Stimulated activated naive CD8-positive, alpha-beta T cell treated with anti-CD3 and anti-CD28 coated beads, Interleukin-15, amount 100 ng/mL, for 72 hours (primary cell): ENCODE data around the gene DCAF4.
A peak's percentile ranks its signal among the peaks of the same experiment; 100 is the strongest.

Experiments
- ATAC-seq: fragments of 150-1000 bp; cut with Tn5 transposase; 2 replicates; pipeline ENCODE4 v1.10.0; 2021; ENCODE audit warnings: mild to moderate bottlenecking, moderate library complexity
- DNase-seq, 2 donors: peaks; one replicate each; pipeline ENCODE4 v3.0.0; 2021 to 2022
- H3K27ac Mint-ChIP-seq, 2 donors: one replicate each; pipeline ENCODE4 v1.8.0; 2022; ENCODE audit warnings: mild to moderate bottlenecking in 2 of 2, mixed read lengths in 2 of 2, moderate library complexity in 2 of 2
- H3K27me3 Mint-ChIP-seq: one replicate; pipeline ENCODE4 v1.8.0; 2022; ENCODE audit warnings: mixed read lengths
- H3K4me1 Mint-ChIP-seq: one replicate; pipeline ENCODE4 v1.8.0; 2022; ENCODE audit warnings: mild to moderate bottlenecking, mixed read lengths
- H3K4me3 Mint-ChIP-seq, 2 donors: one replicate each; pipeline ENCODE4 v1.8.0; 2022; ENCODE audit warnings: mild to moderate bottlenecking in 2 of 2, mixed read lengths in 2 of 2, moderate library complexity in 1 of 2
- H3K9me3 Mint-ChIP-seq, 2 donors: one replicate each; pipeline ENCODE4 v1.8.0; 2022; ENCODE audit warnings: mixed read lengths in 2 of 2

The DCAF4 gene

DNA sequence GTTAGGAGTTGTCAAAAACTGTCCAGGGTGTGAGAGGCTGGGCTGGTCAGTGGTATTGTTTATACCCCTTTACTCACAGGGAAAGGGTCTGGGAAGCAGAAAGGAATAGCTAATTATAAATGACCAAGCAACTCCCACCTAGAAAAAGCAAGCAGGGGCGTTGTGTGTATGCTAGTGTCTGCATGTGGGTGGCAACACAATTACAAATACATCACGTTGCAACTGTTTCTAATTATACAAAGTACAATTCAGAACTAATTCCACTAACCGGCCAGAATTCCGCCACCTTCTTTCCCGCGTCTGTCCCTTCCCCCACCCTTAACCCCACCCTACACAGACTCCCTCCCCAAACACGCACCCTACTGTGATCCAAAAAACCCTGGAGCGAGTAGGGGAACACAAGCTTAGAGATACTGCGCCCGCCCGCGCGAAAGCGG is 34.6 kb upstream of the DCAF4 start:
- ATAC-seq (no peak), DNase-seq (no peak)
- Mint-ChIP-seq H3K27me3 (peaks cover 44% of the 10 kb centered on the region), H3K27ac (no peak overlapping the region), H3K4me3 (peak overlapping the region; percentile 83 to 96), H3K9me3 (peaks cover 0 to 7% of the 10 kb centered on the region in 2 donors), H3K4me1 (peaks cover 17% of the 10 kb centered on the region)

- peak overlapping the region in 1 of 2 donors; percentile 66 for H3K27ac Mint-ChIP-seq
- H3K27me3 Mint-ChIP-seq = peaks cover 50% of the 10 kb centered on the region
- DNase-seq = peak; percentile 24 to 28
- peaks cover 17% of the 10 kb centered on the region for H3K4me1 Mint-ChIP-seq
- peaks cover 0 to 1% of the 10 kb centered on the region in 2 donors for H3K9me3 Mint-ChIP-seq
- ATAC-seq = no peak
- H3K4me3 Mint-ChIP-seq = peak overlapping the region; percentile 83 to 96
These were observed 34.0 kb upstream of the DCAF4 start for GRCh38 chr14:72892103-72892878.

GRCh38 chr14:72892879-72893635 is 33.2 kb upstream of the DCAF4 start:
- DNase-seq (peak; percentile 35 to 48), ATAC-seq (peak; percentile 33)
- H3K27me3 Mint-ChIP-seq = peaks cover 50% of the 10 kb centered on the region
- H3K4me1 Mint-ChIP-seq = peaks cover 17% of the 10 kb centered on the region
- peak overlapping the region; percentile 51 to 66 for H3K27ac Mint-ChIP-seq
- H3K4me3 Mint-ChIP-seq = peak overlapping the region; percentile 83 to 96
- H3K9me3 Mint-ChIP-seq = no peaks in the 10 kb centered on the region

- Mint-ChIP-seq H3K27me3 (peaks cover 45% of the 10 kb centered on the region), H3K4me1 (peaks cover 17% of the 10 kb centered on the region), H3K27ac (peak within 1 kb of the TSS; percentile 50 to 72), H3K9me3 (no peaks in the 10 kb centered on the region), H3K4me3 (peak within 1 kb of the TSS; percentile 96 to 98)
- DNase-seq (peak; percentile 93 to 95), ATAC-seq (peak; percentile 99)
These were observed 32.5 kb upstream of the DCAF4 start, which contains the start of gene DPF3 for GRCh38 chr14:72893636-72894322. DPF3 (minus strand) TSS chr14:72894101; CDS start chr14:72894088, 13 bp downstream.

DNA sequence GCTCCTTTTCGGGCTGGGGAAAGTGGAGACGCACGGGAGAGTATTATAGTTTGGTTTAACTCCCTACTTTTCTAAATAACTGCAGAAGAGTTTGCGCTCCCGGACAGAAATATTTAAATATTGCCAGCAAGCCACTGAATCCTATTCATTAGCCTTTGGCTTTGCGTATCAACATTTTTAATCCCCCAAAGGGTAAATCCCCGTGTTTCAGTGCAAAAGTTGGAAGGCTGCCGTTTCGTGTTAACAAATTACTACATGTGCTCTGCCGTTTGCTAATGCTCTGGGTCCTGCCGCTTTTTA is 32.0 kb upstream of the DCAF4 start:
- Mint-ChIP-seq H3K4me1 (peaks cover 17% of the 10 kb centered on the region), H3K9me3 (no peaks in the 10 kb centered on the region), H3K27me3 (peaks cover 50% of the 10 kb centered on the region), H3K4me3 (peak overlapping the region; percentile 83 to 98), H3K27ac (peak overlapping the region in 1 of 2 donors; percentile 72)
- DNase-seq (no peak), ATAC-seq (no peak)

- H3K27me3 Mint-ChIP-seq = peaks cover 55% of the 10 kb centered on the region
- H3K4me3 Mint-ChIP-seq = peak overlapping the region; percentile 83 to 98
- ATAC-seq (no peak), DNase-seq (peak in 1 of 2 donors; percentile 7)
- no peaks in the 10 kb centered on the region for H3K9me3 Mint-ChIP-seq
- peaks cover 17% of the 10 kb centered on the region for H3K4me1 Mint-ChIP-seq
- H3K27ac Mint-ChIP-seq = peak overlapping the region; percentile 1 to 72
These were observed 31.5 kb upstream of the DCAF4 start for GRCh38 chr14:72894623-72895378.

DNA sequence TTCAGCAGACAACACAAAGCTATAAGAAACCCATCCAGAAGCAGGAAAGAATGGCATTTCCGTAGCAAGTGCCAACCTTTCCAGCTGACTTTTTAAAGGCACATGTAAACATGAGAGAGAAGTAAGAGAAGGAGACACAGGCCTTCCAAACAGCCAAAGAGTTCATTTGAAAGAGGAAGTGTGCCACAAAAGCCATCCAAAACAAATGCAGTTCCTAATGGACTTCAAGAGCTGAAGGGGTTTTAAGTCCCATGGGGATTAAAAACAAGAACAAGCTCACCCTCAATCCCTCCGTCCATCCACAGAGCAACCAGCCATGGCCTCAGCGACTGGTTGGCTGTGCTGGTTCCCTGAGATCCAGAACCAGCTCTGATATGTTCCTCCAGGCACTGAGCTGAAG is 27.8 kb upstream of the DCAF4 start:
- ATAC-seq (no peak), DNase-seq (no peak)
- Mint-ChIP-seq H3K27me3 (peaks cover 51% of the 10 kb centered on the region), H3K4me3 (no peak overlapping the region), H3K9me3 (no peaks in the 10 kb centered on the region), H3K27ac (no peak overlapping the region), H3K4me1 (peaks cover 13% of the 10 kb centered on the region)

DNA sequence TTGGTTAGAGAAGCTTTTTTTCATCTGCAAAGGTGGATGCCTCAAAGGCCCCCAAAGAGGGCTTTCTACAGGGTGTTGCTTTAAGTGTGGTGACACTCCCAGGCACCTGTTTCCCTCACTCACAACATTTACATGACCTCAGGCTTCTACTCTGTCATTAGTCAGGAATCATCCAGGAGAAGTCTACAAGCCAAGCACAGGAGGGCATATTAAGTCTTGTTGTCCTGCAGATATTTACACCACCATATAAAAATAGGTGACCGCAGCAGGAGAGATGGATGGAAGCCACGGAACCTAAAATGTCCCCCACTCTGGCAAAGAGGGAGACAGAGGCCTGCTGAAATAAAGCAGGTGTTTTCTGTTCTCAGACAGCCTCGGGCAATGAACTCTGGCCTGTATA is 24.9 kb upstream of the DCAF4 start:
- no peak for DNase-seq
- no peak overlapping the region for H3K4me3 Mint-ChIP-seq
- no peak for ATAC-seq
- H3K9me3 Mint-ChIP-seq = no peaks in the 10 kb centered on the region
- peaks cover 32% of the 10 kb centered on the region for H3K27me3 Mint-ChIP-seq
- H3K4me1 Mint-ChIP-seq = no peaks in the 10 kb centered on the region
- H3K27ac Mint-ChIP-seq = no peak overlapping the region

DNA sequence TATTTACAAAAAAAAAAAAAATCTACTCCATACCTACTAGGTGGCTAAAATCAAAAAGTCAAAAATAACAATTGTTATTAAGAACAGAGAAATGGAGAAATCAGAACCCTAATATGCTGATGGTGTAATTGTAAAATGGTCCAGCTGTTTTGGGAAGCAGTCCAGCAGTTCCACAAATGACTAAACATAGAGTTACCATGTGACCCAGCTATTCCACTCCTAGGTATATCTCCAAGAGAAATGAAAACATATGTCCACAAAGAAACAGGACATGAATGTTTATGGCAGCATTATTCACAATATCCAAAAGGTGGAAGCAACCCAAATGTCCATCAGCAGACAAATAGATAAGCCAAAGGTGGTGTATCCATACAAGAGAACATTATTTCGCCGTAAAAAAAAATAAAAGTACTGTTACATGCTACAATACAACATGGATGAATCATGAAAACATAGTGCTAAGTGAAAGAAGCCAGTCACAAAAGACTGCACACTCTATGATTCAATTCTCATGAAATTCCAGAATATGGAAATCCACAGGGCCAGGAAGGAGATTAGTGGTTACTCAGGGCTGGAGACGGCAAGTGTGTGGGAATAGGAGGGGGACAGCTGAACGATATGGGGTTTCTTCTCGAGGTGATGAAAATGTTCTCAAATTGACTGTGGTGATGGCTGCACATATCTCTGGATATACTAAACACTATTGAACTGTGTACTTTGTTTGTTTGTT is 23.3 kb upstream of the DCAF4 start:
- peaks cover 7% of the 10 kb centered on the region for H3K4me1 Mint-ChIP-seq

DNA sequence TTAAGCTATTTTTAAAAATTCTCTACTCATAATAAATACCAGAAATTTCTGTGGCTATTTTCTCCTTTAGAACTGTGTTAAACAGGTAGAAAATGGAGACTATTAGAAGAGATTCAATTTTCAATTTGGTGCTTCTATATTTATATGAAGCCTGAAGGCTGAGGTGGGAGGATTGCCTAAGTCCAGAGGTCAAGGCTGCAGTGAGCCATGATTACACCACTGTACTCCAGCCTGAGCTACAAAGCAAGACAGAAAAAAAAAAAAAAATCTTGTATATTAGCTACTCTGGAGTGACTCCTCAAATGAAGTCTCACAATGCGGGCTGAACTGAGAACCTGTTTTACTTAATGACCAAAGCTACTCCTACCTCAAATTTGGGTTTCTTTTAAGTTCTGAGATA is 22.5 kb upstream of the DCAF4 start:
- DNase-seq (no peak), ATAC-seq (no peak)
- H3K9me3 Mint-ChIP-seq = no peaks in the 10 kb centered on the region
- peaks cover 7% of the 10 kb centered on the region for H3K4me1 Mint-ChIP-seq
- H3K4me3 Mint-ChIP-seq = no peak overlapping the region
- peaks cover 30% of the 10 kb centered on the region for H3K27me3 Mint-ChIP-seq
- no peak overlapping the region for H3K27ac Mint-ChIP-seq

More for the DNA sequence above, 23.3 kb upstream of the DCAF4 start:
- H3K27me3 Mint-ChIP-seq = peaks cover 30% of the 10 kb centered on the region
- no peak for DNase-seq
- ATAC-seq = no peak
- no peak overlapping the region for H3K4me3 Mint-ChIP-seq
- no peak overlapping the region for H3K27ac Mint-ChIP-seq
- H3K9me3 Mint-ChIP-seq = no peaks in the 10 kb centered on the region

- Mint-ChIP-seq H3K9me3 (no peaks in the 10 kb centered on the region), H3K27ac (no peak overlapping the region), H3K4me3 (no peak overlapping the region), H3K4me1 (peaks cover 7% of the 10 kb centered on the region), H3K27me3 (peaks cover 26% of the 10 kb centered on the region)
- no peak for ATAC-seq
- DNase-seq = no peak
These were observed 22.0 kb upstream of the DCAF4 start for GRCh38 chr14:72904218-72904617.

GRCh38 chr14:72904840-72905561 is 21.3 kb upstream of the DCAF4 start:
- Mint-ChIP-seq H3K27ac (no peak overlapping the region), H3K9me3 (no peaks in the 10 kb centered on the region), H3K4me3 (no peak overlapping the region), H3K27me3 (peaks cover 19% of the 10 kb centered on the region), H3K4me1 (peaks cover 7% of the 10 kb centered on the region)
- peak; percentile 62 for ATAC-seq
- peak; percentile 53 to 65 for DNase-seq

DNA sequence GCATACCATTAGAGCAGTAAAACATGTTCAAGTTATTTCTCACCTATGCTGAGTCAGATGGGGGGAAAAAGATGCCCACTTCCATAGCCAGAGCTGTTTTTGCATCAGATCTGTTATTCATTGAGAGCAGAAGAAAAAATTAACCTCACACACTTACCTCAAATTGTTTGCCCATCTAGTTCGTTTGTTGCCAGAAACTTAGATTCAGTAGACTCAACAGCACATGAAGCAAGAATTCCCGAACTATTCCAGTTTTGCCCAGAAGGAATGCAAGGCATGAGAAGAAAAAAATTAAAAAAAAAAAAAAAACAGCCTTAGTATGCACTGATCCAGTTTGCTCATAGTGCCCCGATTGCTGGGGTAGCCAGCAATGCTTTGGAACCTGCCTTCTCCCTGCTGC is 19.9 kb upstream of the DCAF4 start:
- DNase-seq (no peak), ATAC-seq (no peak)
- H3K27me3 Mint-ChIP-seq = peaks cover 8% of the 10 kb centered on the region

GRCh38 chr14:72906879-72907278 is 19.4 kb upstream of the DCAF4 start:
- no peak for DNase-seq
- ATAC-seq = no peak
- H3K27ac Mint-ChIP-seq = peak overlapping the region in 1 of 2 donors; percentile 4

More for the DNA sequence above, 19.9 kb upstream of the DCAF4 start:
- Mint-ChIP-seq H3K4me3 (no peak overlapping the region), H3K4me1 (peaks cover 7% of the 10 kb centered on the region), H3K27ac (no peak overlapping the region), H3K9me3 (no peaks in the 10 kb centered on the region)

More at GRCh38 chr14:72906879-72907278, 19.4 kb upstream of the DCAF4 start:
- Mint-ChIP-seq H3K4me1 (peaks cover 7% of the 10 kb centered on the region), H3K9me3 (no peaks in the 10 kb centered on the region), H3K4me3 (no peak overlapping the region), H3K27me3 (peaks cover 8% of the 10 kb centered on the region)
